Measurements from ENCODE around the gene EIF4E1B.

DNA sequence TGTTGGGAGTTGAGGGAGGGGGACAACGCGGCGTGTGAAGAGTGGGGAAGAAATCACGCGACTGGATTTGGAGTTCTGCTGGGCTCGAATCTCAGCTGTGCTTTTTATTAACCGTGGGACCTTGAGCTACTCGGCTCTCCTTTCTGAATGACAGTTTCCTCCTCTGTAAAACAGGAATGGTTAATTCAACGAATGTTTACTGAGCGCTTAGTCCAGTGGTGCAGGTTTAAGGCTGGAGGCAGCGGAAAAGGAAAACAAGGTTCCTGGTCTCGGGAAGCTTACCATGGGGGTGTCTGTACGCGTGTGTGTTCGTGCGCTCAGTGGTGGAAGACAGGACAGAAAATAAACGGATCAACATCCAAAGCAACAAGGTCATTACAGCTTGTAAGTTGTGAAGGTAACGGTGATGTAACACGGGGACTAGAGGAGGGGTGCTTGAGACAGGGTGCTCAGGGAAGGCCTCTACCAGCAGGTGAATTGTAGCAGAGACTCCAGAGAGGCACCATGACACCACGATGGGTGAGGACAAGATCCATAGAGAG is 277 bp downstream of the EIF4E1B start:
- TF ChIP-seq, protein P1, sequence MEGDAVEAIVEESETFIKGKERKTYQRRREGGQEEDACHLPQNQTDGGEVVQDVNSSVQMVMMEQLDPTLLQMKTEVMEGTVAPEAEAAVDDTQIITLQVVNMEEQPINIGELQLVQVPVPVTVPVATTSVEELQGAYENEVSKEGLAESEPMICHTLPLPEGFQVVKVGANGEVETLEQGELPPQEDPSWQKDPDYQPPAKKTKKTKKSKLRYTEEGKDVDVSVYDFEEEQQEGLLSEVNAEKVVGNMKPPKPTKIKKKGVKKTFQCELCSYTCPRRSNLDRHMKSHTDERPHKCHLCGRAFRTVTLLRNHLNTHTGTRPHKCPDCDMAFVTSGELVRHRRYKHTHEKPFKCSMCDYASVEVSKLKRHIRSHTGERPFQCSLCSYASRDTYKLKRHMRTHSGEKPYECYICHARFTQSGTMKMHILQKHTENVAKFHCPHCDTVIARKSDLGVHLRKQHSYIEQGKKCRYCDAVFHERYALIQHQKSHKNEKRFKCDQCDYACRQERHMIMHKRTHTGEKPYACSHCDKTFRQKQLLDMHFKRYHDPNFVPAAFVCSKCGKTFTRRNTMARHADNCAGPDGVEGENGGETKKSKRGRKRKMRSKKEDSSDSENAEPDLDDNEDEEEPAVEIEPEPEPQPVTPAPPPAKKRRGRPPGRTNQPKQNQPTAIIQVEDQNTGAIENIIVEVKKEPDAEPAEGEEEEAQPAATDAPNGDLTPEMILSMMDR (IDR thresholded peaks at IDR 0.05): no peak
- no peak for TF ChIP-seq POLR2A (IDR thresholded peaks at IDR 0.05)
